Measurements from ENCODE around the gene TLL2. TPM values are rescaled to one million over a fixed set of nuclear protein-coding genes. Genes with fewer than 3 reads are reported as not detected.

TLL2 gene
- total and polyA plus RNA-seq, 2 donors (not counting 3 experiments of a cell fraction or from before 2014, with no cell fraction given) = 0.03 to 0.20 TPM

- DNase-seq (ENCODE audit: low read depth, low spot score) (no peak), FAIRE-seq (no peak)
- POLR2A ChIA-PET = no interaction called here
- TF ChIP-seq MYC (IDR thresholded peaks at IDR 0.05; ENCODE audit: low read depth, low read length) (no peak), MAX (IDR thresholded peaks at IDR 0.05; ENCODE audit: insufficient read depth, insufficient read length) (no peak)
- Histone ChIP-seq H3K27me3 (ENCODE audit: control insufficient read depth in 2 of 2, insufficient read depth in 2 of 2, low read length in 2 of 2) (no peaks in the 10 kb centered on the region), H2AFZ (ENCODE audit: low read depth, low read length) (no peak overlapping the region), H4K20me1 (replicated peaks; ENCODE audit: control insufficient read depth, extremely low read depth, insufficient read depth, low read length) (no peaks in the 10 kb centered on the region), H3K9me1 (replicated peaks; ENCODE audit: control insufficient read depth, extremely low read depth, insufficient read depth, low read length) (no peaks in the 10 kb centered on the region), H3K36me3 (ENCODE audit: control insufficient read depth in 2 of 2, extremely low read depth in 1 of 2, insufficient read depth in 2 of 2, low read length in 2 of 2) (no peaks in the 10 kb centered on the region), H3K9ac (replicated peaks; ENCODE audit: extremely low read depth, insufficient read depth, low read length) (no peak overlapping the region), H3K4me2 (ENCODE audit: insufficient read depth, low read length) (no peak overlapping the region), H3K9me3 (replicated peaks; ENCODE audit: control insufficient read depth, insufficient read depth, low read length) (no peaks in the 10 kb centered on the region), H3K27ac (ENCODE audit: insufficient read depth, low read depth, low read length) (no peak overlapping the region), H3K79me2 (ENCODE audit: control insufficient read depth, insufficient read depth, low read length) (no peaks in the 10 kb centered on the region), H3K4me3 (replicated peaks in 1 of 3; ENCODE audit: insufficient read depth in 1 of 3, low read depth in 1 of 3, low read length in 3 of 3) (no peak overlapping the region), H3K4me1 (ENCODE audit: control insufficient read depth, extremely low read depth, insufficient read depth, low read length) (peaks cover 10% of the 10 kb centered on the region)
- dilution Hi-C loops (cut with MboI; ENCODE audit: extremely low pct_ligation_motif_present, low sequenced_read_pairs) = no loop called here
- CTCF ChIA-PET = interaction anchor here (1.3 to 3.0 kb wide), 3 partner anchors 11 to 35 kb away, joined by 6 to 17 read pairs (median 11); partner anchors contain the start of gene OPALIN
- BruUV-seq (replicated peaks) = no TSS peak
- intact Hi-C loops (cut with micrococcal nuclease) = no loop called here
Measured at GRCh38 chr10:96368971-96369370, 144.8 kb downstream of the TLL2 start.

- dilution Hi-C loops (cut with MboI; ENCODE audit: extremely low pct_ligation_motif_present, low sequenced_read_pairs) (no loop called here), intact Hi-C loops (cut with micrococcal nuclease) (no loop called here)
- no peak overlapping the region for H3K27ac ChIP-seq (ENCODE audit: insufficient read depth, low read depth, low read length)
- no peaks in the 10 kb centered on the region for H3K79me2 ChIP-seq (ENCODE audit: control insufficient read depth, insufficient read depth, low read length)
- ChIA-PET CTCF (interaction anchor here (0.8 to 2.6 kb wide), 7 partner anchors 8 to 350 kb away, joined by 3 to 13 read pairs (median 6); partner anchors contain the start of gene OPALIN), POLR2A (no interaction called here)
- no peak for TF ChIP-seq CTCF (IDR thresholded peaks at IDR 0.05; ENCODE audit: extremely low read depth in 1 of 2, insufficient read depth in 1 of 2, low read depth in 1 of 2, low read length in 2 of 2)
- TF ChIP-seq POLR2AphosphoS5 (IDR thresholded peaks at IDR 0.05; ENCODE audit: insufficient read depth, low read depth, low read length) = no peak
- no peak for TF ChIP-seq GATA2 (IDR thresholded peaks at IDR 0.05; ENCODE audit: insufficient read depth, insufficient read length, low read depth, low read length)
- no peak for TF ChIP-seq EZH2 (IDR thresholded peaks at IDR 0.05; ENCODE audit: borderline replicate concordance, low read depth, low read length, severe bottlenecking)
- H3K27me3 ChIP-seq (ENCODE audit: control insufficient read depth in 2 of 2, insufficient read depth in 2 of 2, low read length in 2 of 2) = no peaks in the 10 kb centered on the region
- H3K4me3 ChIP-seq (replicated peaks in 1 of 3; ENCODE audit: insufficient read depth in 1 of 3, low read depth in 1 of 3, low read length in 3 of 3) = no peak overlapping the region
- no TSS peak for BruUV-seq (replicated peaks)
- DNase-seq (ENCODE audit: low read depth, low spot score) (no peak), FAIRE-seq (no peak)
- H3K4me2 ChIP-seq (ENCODE audit: insufficient read depth, low read length) = no peak overlapping the region
- no peaks in the 10 kb centered on the region for H4K20me1 ChIP-seq (replicated peaks; ENCODE audit: control insufficient read depth, extremely low read depth, insufficient read depth, low read length)
- H3K4me1 ChIP-seq (ENCODE audit: control insufficient read depth, extremely low read depth, insufficient read depth, low read length) = peaks cover 10% of the 10 kb centered on the region
- H3K9me3 ChIP-seq (replicated peaks; ENCODE audit: control insufficient read depth, insufficient read depth, low read length) = no peaks in the 10 kb centered on the region
- no peak overlapping the region for H2AFZ ChIP-seq (ENCODE audit: low read depth, low read length)
- H3K9me1 ChIP-seq (replicated peaks; ENCODE audit: control insufficient read depth, extremely low read depth, insufficient read depth, low read length) = no peaks in the 10 kb centered on the region
- no peak overlapping the region for H3K9ac ChIP-seq (replicated peaks; ENCODE audit: extremely low read depth, insufficient read depth, low read length)
- no peaks in the 10 kb centered on the region for H3K36me3 ChIP-seq (ENCODE audit: control insufficient read depth in 2 of 2, extremely low read depth in 1 of 2, insufficient read depth in 2 of 2, low read length in 2 of 2)
Measured at GRCh38 chr10:96367470-96367869, 146.3 kb downstream of the TLL2 start.
